Measurements from ENCODE around the gene SV2B.

SV2B gene

GRCh38 chr15:91193378-91193720 is 93.3 kb downstream of the SV2B start:
- DNase-seq: no peak

DNA sequence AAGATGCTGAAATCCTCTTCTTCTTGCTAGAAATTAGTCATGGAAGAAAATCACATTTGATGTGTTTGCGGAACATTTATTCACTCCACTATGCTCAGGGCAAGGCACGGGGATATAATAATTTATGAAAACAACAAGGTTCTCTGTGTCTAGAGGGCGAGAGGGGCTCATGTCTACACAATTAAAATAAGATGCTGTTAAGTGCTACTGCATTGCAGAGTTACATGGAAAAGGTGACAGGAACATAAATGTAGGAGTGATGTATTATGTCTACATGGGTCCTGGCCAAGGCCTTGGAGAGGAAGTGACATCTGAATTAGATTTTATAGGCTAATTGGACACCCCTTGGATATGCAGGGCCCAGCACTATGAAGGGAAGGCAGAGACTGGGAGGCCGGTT is 96.1 kb downstream of the SV2B start:
- no peak for DNase-seq

- no peak for DNase-seq
These were observed 96.7 kb downstream of the SV2B start for GRCh38 chr15:91196768-91197167.

DNA sequence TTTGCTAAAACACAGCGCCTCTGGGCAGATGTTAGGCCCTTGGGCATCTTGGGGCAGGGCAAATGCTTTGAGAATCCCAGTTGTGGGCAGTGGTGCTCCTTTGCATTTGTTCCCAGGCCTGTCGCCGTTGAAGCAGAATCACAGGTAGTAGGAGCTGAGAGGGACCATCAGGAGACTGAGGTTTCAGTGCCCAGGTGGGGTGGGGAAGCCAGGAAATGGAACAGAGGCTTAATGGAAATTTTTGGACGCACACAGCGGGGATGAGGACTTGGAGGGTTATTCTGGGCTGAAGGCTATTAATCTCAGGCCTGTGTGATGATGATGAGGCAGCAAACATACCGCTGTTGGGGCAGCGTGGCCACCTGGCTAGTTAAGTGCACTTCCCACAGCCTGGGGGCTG is 99.5 kb downstream of the SV2B start:
- DNase-seq: no peak

DNA sequence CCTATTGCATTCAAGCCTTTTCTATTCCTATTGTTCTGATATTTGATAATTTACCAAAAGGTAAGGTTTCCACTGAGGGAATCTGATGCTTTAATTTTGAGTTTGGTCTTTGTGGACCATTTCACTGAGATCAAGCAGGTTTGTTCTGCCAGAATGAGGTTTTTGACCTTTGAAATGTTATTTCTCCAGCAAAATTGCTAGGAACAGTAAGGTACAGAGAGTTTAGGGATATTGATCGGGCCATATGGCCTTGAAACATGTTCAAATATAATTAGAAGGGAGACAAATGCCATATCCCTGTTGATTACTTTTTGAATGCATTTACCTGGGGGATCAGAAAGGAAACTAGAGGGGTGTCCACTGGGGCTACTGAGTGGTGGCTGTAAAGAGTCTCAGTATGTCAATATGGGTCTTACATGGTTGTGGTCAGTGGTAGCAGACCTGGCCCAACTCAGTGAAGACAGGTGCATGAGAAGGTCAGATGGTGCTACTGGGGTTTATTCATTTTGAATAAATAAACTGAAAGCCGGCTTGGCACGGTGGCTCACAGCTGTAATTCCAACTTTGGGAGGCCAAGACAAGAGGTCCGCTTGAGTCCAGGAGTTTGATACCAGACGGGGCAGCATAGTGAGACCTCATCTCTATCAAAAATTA is 100.2 kb downstream of the SV2B start:
- no peak for DNase-seq

DNA sequence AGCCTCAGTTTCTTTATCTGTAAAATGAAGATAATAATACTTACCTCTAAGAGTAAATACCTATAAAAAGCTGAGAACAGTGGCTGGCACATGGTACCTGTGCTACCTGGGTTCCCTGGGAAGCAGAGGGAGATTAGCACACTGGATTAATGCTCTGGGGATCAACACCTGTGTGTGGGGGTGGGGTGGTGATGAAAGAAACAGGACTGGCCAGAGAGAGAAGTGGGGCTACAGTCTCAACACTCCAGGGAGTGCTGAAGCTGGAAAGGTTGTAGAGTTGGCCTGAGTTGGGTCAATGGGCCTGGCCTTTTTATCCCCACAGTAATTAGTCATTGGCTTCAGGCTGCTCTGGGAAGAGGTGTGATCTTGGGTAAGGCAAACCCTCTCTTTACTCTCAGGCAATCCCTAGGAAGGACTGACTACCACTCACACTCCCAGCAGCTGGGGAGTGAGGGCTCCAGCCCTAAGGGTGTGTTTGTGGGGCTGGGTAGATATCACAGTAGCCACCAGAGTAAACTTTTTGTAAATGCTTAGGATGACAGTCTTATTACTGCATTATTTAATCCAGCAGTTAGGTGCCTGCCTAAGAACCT is 102.5 kb downstream of the SV2B start:
- no peak for DNase-seq

DNA sequence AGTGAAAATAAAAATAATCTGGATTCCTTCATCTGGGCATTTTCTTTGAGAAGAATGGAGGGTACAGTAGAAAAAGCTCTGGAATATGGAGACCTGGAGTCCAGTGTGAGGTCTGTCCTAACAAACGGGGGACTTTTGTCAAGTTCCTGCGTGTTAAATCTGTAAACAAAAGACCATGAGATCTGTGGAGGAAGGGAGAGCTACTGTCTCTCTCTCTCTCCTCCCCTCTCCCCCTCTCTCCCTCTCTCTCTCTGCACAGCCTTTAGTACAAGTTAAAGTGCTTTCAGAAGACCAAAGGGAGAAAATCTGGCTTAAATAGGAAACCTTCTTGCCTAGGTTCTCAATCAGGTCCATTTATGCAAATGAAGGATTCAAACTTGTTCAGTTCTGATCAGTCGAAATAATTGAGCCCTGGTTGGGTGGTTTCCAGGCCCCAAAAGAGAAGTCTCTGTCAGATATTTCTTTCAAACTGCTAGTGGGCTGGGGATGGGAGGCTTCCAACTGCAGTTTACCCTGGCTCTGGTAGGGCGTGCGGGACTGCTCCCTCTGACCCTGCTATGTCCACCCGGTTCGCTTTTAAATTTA is 103.7 kb downstream of the SV2B start:
- DNase-seq: no peak

DNA sequence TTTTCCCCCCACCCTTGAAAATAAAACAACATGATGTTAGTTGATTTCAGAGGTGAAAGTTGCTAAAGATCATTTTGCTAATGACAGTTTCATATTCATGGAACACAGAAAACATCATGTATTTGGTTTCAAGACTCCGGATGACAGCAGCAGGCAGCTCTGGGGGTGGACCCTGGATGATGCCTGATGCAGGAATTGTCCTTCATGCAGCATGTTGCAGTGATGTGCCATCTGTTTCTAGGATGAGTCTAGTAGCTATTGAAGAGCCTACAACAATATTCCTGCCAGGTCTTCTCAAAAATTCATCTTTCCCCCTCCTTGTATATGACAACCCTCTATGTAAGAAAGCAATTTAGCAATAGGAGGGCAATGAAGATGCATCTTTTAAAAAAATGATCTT is 108.3 kb downstream of the SV2B start:
- no peak for DNase-seq

- no peak for DNase-seq
These were observed 109.3 kb downstream of the SV2B start for GRCh38 chr15:91209318-91209717.

DNA sequence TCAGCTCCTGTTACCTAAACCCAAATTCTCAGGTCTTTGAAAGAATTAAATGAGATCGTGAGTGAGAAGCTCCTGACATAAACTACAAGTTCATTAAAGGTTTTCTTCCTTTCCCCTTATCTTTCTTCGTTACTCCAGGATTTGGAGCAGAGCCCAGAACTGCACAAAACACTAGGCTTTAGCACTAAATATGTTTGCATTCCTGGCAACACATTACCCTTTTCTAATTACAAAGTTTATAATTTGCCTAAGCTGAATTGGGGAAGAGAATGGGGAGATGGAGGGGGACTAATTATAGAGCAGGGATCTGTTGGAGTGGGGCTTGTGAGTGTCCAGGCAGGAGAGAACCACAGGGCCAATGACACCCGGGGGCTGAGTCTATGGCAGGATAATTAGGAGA is 109.7 kb downstream of the SV2B start:
- no peak for DNase-seq

DNA sequence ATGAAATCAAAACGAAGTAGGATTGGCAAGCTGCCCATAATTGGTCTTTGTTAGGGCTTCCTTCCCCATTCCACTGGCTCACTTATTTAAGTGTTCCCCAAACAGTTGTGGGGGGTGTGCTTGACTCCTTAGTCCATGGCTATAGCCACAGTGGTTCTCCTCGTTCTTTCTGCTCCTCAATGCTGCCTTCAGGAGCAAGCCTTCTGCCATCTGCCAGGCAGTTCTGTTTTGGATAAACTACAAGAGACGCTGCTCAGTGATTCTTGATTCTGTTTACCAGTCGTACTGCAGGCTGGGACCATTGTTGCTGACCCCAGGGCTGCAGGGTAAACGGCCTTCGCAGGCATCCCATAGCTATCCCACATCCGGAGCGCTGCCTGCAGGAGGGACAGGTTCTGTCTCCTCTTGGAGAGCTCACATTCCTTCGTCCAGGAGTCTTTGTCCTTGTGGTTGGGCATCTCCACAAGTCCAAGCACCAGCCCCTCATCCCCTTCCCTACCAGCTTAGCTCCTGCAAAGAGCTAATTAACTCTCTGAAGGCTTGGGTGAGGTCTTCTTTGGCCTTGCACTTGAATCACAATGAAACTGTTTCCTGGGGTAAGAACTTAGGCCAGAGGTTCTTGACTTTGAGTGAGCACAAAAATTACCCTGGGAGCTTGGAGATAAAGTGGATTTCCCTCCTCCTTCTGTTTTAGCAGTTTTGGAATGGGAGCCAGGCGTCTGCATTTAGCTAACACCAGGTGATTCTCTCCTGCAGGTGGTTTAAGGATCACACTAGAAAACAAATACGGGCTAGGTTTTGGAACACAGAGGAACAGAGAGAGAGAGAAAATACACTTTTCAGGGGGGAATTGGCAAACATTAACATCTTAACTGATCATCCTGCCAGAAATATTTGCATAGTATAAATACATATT is 114.9 kb downstream of the SV2B start:
- no peak for DNase-seq

DNA sequence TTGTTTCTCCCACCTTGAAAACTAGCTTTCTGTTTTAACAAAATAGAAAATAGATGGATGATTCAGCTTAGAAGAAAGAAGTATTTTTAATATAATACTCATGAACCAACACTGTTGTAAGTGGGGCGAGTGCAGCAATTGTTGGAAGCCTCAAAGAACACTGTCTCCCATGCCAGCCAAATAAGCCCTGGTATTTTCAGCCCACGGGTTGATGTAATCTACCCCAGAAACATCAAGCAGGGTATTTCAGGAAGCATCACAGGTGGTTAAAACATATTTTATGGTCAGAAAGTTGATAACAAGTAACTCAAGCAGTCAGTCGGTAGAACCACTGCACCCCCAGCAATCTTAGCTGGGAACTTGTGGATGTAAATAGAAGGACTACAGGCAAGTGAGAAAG is 115.9 kb downstream of the SV2B start:
- no peak for DNase-seq

DNA sequence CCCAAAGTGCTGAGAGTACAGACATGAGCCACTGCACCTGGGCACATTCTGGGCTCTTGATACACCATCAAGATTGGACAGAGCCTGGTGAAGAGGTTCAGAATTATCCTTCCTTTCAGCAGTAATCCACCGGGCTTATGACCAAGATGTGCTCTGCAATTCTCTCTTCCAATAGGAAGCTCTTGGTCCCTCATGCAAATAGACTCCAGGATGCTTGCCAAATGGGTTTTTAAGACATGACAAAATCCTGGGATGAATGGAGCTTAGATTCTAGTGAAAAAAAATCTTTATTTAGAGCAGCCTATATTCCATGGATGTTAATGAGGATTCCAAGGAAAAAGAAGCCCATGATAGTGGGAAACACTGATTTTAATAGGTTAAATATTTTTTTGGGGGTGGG is 119.1 kb downstream of the SV2B start:
- no peak for DNase-seq

DNA sequence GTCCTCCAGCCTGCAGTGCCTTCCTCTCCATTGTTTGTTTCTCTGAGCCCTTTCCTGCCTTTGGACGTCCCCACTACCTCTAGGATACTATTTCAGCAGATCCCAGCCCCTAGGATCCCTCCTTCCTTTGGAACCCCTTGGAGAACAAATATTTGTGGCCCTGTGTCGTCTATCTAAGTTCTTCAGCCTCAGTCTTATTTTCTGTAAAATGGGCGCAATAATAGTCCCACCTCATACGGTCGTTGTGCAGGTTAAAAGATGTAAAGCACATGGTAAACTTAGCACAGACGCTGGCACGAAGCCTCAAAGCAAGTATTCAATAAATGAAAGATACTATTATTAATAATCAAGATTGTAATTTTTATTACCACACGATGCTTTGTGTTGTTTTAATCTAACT is 122.0 kb downstream of the SV2B start:
- DNase-seq: no peak

DNA sequence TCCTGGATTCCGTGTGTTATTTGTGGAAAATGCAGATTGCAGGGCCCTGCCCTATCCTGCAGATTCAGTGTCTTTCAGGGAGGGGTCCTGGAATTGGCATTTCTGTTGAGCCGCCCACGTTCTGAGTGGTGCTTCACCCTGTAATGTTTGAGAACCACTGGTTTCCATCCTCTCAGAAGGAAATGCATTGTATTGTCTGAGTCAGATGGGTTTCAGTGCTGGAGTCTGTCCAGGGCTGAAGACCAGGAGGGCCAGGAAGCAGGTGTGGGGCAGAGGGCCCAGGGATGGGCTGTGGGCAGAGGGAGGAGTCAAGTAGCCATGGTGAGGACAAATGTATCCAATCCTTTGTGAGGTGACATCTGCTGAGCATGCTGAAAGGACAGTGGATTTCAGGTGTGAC is 123.8 kb downstream of the SV2B start:
- no peak for DNase-seq

- DNase-seq: no peak
These were observed 124.8 kb downstream of the SV2B start for GRCh38 chr15:91224755-91225380.

DNA sequence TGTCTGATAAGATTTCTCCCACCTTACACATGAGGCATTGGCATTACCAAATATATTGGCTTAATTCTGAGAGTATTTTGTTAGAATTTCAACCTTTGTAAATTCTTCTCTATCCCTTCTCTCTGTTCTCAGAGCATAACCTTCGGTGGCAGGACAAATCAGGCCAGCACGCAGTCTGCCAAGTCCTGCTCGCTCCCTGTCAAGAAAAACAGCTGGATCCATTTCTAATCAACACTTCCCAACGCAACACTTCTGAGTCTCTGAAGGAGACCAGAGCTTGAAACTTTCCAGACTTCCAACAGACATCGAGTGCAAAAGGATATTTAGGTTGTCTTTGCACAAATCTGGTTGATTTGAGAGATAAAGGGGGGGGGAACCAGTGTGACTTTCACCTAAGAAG is 125.7 kb downstream of the SV2B start:
- no peak for DNase-seq

DNA sequence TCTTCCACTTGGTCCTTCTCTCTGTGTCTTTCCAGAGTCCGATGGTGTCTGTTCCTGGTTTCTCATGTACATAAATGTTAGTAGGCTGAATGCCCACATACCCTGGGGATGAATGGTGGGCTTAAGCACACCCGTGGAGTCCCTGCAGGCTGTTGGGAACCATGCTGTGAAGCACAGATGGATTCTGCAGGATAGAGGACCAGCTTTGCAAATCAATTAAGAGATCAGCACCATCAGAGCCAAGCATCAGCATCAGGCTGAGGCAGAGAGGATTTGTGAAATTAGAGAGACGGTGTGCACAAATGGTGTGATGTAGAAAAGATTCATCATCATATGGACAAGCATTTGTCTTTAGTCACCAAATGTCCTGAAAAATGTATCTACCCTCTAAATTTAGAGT is 127.1 kb downstream of the SV2B start:
- no peak for DNase-seq

DNA sequence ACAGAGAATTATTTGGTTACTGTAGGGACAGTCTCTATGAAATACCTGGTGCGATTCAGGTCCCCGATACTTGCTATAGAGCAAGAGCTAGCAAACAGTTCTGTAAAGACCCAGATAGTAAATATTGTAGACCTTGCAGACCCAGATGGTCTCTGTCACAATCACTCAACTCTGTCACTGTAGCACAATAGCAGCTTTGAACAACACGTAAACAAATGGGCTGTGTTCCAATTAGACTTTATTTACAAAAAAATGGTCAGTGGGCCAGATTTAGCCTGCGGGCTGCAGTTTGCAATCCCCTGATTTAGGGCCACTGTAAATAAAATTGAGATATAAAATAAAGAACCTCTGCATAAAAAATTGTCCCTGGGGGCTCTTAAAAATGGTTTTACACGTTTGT is 127.7 kb downstream of the SV2B start:
- no peak for DNase-seq

DNA sequence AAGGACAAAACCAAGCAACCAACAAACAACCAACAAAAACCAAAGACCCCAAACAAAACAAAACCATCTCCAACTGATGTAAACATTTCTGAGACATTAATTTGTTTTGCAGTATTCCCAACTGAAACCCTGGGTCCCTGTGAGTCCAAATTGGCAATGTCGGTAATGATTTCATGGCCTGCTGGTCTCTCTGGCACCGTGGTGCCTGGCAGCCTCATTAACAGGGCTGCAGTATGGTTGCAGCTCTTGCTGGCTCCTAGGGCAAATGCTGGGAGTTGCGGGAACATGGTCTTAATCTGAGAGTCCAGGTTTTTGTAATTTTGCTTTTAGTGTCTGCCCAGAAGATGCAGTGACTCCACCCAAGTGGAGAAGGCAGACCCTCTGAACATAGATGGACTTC is 128.3 kb downstream of the SV2B start:
- DNase-seq: no peak

- DNase-seq: no peak
These were observed 128.8 kb downstream of the SV2B start for GRCh38 chr15:91228890-91229289.

DNA sequence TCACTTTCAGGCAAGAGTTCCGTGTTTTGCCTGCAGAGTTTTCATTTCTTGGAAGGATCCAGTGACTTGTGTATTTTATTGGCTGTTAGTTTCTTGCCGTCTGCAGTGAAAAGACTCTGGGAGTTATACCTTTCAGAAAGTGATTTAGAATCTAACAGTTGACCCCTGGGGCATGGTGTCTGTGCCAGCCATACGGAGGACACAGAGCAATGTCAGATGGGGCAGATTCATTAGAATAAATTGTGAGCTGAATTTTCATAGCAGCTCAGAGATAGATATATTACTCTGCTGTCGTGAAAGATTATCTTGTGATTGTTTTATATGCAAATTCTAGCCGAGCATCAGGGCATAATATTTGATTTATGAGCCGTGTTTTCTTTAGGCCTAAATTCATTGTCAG is 131.6 kb downstream of the SV2B start:
- no peak for DNase-seq

DNA sequence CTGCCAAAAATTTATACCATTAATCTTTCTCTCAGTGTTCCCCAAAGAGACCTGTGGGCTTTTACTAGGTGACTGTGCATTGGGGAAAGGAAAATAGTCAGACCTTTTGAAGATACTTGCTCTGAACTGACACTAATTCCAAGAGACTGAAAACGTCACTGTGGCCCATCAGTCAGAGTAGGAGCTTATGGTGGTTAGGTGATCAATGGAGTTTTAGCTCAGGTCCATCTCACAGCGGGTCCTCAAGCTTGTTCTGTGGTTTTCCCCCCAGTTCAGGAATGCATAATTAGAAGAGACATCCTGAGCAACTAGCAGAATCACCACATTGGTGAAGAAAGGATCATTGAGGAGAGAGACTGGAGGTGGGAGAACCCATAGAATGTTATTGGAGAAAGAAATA is 134.7 kb downstream of the SV2B start:
- DNase-seq: no peak

DNA sequence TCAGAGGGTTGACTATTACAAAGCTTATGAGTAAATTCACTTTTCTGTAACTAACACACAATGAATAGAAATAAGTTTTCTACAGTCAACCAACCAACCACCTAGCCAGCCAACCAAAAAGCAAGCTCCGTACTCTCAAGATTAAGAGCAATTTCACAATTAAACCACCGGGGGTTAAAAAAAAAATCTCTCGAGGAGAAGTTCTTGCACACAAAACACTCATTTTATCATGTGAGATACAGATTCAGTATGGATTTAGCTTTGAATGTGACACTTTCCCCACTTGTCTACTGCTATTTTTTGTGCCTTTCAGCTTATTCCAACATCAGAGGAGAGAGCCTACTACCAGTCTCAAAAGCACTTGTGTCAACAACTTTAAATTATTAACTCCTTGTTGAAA is 135.3 kb downstream of the SV2B start:
- DNase-seq: no peak
